ENCODE data around the gene DLGAP1. TPM values are rescaled to one million over a fixed set of nuclear protein-coding genes. Genes with fewer than 3 reads are reported as not detected.

Gene DLGAP1
- total RNA-seq, 4 donors from 2014 or later, result 2.0 to 4.7 (median 2.1) TPM; not detected in 1

- TF ChIP-seq POLR2A (IDR thresholded peaks at IDR 0.05) (no peak), POLR2AphosphoS5 (IDR thresholded peaks at IDR 0.05) (no peak), EP300 (IDR thresholded peaks at IDR 0.05) (no peak), CTCF (IDR thresholded peaks at IDR 0.05) (no peak)
- Histone ChIP-seq H3K9me3 (no peaks in the 10 kb centered on the region), H3K4me3 (no peak overlapping the region), H3K27ac (no peak overlapping the region), H3K4me1 (no peaks in the 10 kb centered on the region), H3K36me3 (no peaks in the 10 kb centered on the region), H3K27me3 (no peaks in the 10 kb centered on the region)
- DNase-seq (ENCODE audit: low spot score in 2 of 2), result no peak
- WGBS, result 76% methylated on average over 6 of the region's 6 CpGs
These were observed 385.9 kb downstream of the DLGAP1 start for GRCh38 chr18:4069183-4069582.

GRCh38 chr18:4068552-4069158, 386.5 kb downstream of the DLGAP1 start:
- Histone ChIP-seq H3K36me3 (no peaks in the 10 kb centered on the region), H3K4me3 (no peak overlapping the region), H3K4me1 (no peaks in the 10 kb centered on the region), H3K27ac (no peak overlapping the region), H3K27me3 (no peaks in the 10 kb centered on the region), H3K9me3 (no peaks in the 10 kb centered on the region)
- 16% methylated on average over 5 of the region's 5 CpGs for WGBS
- TF ChIP-seq CTCF (IDR thresholded peaks at IDR 0.05) (peak; percentile 23 to 65), POLR2AphosphoS5 (IDR thresholded peaks at IDR 0.05) (no peak), EP300 (IDR thresholded peaks at IDR 0.05) (no peak), POLR2A (IDR thresholded peaks at IDR 0.05) (no peak)
- no peak for DNase-seq (ENCODE audit: low spot score in 2 of 2)

- no peaks in the 10 kb centered on the region for H3K27me3 ChIP-seq
- H3K9me3 ChIP-seq, result peaks cover 4% of the 10 kb centered on the region
- no peak overlapping the region for H3K27ac ChIP-seq
- no peak for TF ChIP-seq CTCF (IDR thresholded peaks at IDR 0.05)
- no peak for TF ChIP-seq POLR2AphosphoS5 (IDR thresholded peaks at IDR 0.05)
- TF ChIP-seq EP300 (IDR thresholded peaks at IDR 0.05), result no peak
- TF ChIP-seq POLR2A (IDR thresholded peaks at IDR 0.05), result no peak
- H3K4me1 ChIP-seq, result no peaks in the 10 kb centered on the region
- no peak for DNase-seq (ENCODE audit: low spot score in 2 of 2)
- H3K4me3 ChIP-seq, result no peak overlapping the region
- H3K36me3 ChIP-seq, result no peaks in the 10 kb centered on the region
These were observed 391.6 kb downstream of the DLGAP1 start for GRCh38 chr18:4063545-4063944.

- no peaks in the 10 kb centered on the region for H3K27me3 ChIP-seq
- no peaks in the 10 kb centered on the region for H3K36me3 ChIP-seq
- WGBS, result 74% methylated on average over 5 of the region's 5 CpGs
- DNase-seq (ENCODE audit: low spot score in 2 of 2), result no peak
- TF ChIP-seq CTCF (IDR thresholded peaks at IDR 0.05) (no peak), EP300 (IDR thresholded peaks at IDR 0.05) (no peak), POLR2AphosphoS5 (IDR thresholded peaks at IDR 0.05) (no peak), POLR2A (IDR thresholded peaks at IDR 0.05) (no peak)
- H3K9me3 ChIP-seq, result peaks cover 4% of the 10 kb centered on the region
- H3K4me3 ChIP-seq, result no peak overlapping the region
- peaks cover 3% of the 10 kb centered on the region for H3K4me1 ChIP-seq
- H3K27ac ChIP-seq, result no peak overlapping the region
These were observed 394.5 kb downstream of the DLGAP1 start for GRCh38 chr18:4060427-4061281.

GRCh38 chr18:4058179-4058578, 396.9 kb downstream of the DLGAP1 start:
- H3K27me3 ChIP-seq, result no peaks in the 10 kb centered on the region
- no peak overlapping the region for H3K27ac ChIP-seq
- H3K9me3 ChIP-seq, result peaks cover 4% of the 10 kb centered on the region
- H3K4me3 ChIP-seq, result no peak overlapping the region
- DNase-seq (ENCODE audit: low spot score in 2 of 2), result no peak
- peaks cover 3% of the 10 kb centered on the region for H3K4me1 ChIP-seq
- 37% methylated on average over 1 of the region's 1 CpG for WGBS
- no peaks in the 10 kb centered on the region for H3K36me3 ChIP-seq
- TF ChIP-seq CTCF (IDR thresholded peaks at IDR 0.05) (no peak), POLR2AphosphoS5 (IDR thresholded peaks at IDR 0.05) (no peak), POLR2A (IDR thresholded peaks at IDR 0.05) (no peak), EP300 (IDR thresholded peaks at IDR 0.05) (no peak)
